DMS 273 (cell line): Measurements from ENCODE around the gene RAB34.
"Not testable (repeated sequence)": the region's sequence is repeated elsewhere in the genome, so short reads cannot be mapped to it uniquely, and the experiment has no call there.

Experiments used
- DNase-seq: peaks from one replicate; lab custom pipeline; 2025; ENCODE audit not compliant: unreplicated experiment; lab: John Stamatoyannopoulos, UW

RAB34 gene

DNA sequence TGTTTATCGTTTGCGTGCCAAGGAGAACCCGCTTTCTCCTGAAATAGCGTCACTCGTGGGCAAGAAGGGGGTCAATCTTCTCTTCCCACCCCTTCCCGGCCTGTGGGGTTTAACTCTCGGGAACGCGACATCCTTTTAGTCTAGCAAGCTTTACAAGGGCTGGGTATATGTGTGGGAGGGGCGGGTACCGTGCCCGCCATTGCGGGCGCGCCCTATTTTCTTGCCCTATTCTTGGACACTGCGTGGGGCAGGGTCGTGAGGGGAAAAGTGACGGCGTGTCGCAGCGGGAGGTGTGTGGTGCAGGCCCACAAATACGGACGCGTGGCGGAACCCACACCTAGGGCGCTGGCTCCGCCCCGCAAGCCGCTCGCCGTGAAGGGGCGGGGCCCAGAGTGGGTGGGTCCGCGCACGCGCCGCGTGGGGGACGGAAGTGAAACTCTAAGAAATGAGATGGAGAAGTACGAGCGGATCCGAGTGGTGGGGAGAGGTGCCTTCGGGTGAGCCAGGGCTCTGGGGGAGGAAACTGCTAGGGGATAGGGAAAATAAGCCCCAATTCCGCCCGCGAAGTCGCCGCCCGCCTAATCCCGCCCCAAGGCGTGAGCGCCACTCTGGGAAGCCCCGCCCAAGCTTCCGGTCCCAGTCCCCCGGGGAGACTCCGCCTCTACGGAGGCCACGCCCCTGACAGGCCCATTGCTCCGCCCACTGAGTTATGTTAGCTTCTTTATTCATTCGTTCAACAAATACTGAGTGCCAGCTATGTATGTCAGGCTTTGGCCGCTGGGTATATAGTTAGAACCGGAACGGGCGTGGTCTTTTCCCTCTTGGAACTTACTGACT lies 10.9 kb upstream of the RAB34 start, which contains the start of gene NEK8:
NEK8 (plus strand) TSS at position 425 of the 837 bp plus-strand sequence; CDS start at position 451, 26 bp downstream.
- DNase-seq = peak; percentile 98

GRCh38 chr17:28726627-28727491 lies 9.2 kb upstream of the RAB34 start:
- peak; percentile 99 for DNase-seq

- DNase-seq = peak; percentile 92
These were observed 8.6 kb upstream of the RAB34 start, which contains the start of gene TLCD1 for GRCh38 chr17:28726226-28726626. TLCD1 (minus strand) TSS chr17:28726233; CDS start chr17:28726097, 136 bp downstream.

GRCh38 chr17:28725660-28726225 lies 8.1 kb upstream of the RAB34 start:
- peak; percentile 97 for DNase-seq

DNA sequence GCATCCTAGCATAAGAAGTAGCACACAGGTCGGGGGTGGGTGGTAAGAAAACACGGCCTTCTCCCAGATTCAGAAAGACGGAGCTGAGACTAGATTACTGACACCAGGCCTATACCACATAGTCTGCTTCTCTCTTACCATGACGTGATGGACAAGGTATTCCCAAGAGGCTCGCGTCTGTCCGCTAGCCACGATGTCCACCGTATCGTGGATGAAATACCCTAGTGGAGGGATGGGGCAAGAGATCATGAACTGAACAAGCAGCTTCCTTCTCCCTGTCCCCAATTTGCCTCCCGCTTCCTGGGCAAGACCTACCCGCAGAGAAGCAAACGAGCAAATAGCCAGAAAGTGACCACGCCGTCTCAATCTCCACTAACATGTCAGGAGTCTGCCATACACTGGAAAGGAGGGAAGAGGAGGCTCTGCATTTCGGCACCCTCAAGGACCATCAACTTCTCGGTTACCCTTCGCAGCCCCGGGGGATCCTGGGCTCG lies 7.5 kb upstream of the RAB34 start:
- DNase-seq = peak; percentile 92

- DNase-seq = peak; percentile 84
These were observed 7.0 kb upstream of the RAB34 start for GRCh38 chr17:28724500-28725165.

- not testable (repeated sequence) for DNase-seq
These were observed 6.3 kb upstream of the RAB34 start for GRCh38 chr17:28723836-28724499.

GRCh38 chr17:28723159-28723835 lies 5.6 kb upstream of the RAB34 start:
- no peak for DNase-seq

DNA sequence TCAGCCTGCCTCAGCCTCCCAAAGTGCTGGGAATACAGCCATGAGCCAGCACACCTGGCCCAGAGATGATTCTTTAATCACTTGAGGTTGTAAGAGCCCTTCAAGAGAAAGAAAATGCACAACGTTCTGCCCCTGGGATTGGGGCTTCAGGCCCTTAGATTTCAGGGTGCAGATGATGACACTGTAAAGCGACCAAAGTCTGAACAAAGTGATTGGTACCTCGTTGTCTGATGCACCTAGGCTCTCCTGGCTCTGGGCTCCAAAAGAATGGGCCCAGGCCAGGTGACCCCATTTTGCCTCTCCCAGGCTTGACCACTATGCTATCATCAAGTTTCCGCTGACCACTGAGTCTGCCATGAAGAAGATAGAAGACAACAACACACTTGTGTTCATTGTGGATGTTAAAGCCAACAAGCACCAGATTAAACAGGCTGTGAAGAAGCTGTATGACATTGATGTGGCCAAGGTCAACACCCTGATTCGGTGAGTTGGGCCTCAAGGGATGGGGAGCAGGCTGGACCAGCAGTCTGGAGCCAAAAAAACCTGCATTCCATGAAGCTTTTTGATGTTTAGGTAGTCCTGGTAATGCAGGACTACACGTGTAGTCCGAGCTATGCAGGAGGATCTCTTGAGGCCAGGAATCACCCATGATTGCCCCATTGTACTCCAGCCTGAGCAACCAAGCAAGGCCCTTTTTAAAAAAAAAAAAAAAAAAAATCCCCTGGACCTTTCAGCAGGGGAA lies 4.9 kb upstream of the RAB34 start:
- no peak for DNase-seq

- not testable (repeated sequence) for DNase-seq
These were observed 3.3 kb upstream of the RAB34 start for GRCh38 chr17:28720997-28721329.

- peak; percentile 56 for DNase-seq
These were observed 2.8 kb upstream of the RAB34 start for GRCh38 chr17:28720247-28720996.

GRCh38 chr17:28719021-28719433 lies 1.4 kb upstream of the RAB34 start:
- no peak for DNase-seq

DNA sequence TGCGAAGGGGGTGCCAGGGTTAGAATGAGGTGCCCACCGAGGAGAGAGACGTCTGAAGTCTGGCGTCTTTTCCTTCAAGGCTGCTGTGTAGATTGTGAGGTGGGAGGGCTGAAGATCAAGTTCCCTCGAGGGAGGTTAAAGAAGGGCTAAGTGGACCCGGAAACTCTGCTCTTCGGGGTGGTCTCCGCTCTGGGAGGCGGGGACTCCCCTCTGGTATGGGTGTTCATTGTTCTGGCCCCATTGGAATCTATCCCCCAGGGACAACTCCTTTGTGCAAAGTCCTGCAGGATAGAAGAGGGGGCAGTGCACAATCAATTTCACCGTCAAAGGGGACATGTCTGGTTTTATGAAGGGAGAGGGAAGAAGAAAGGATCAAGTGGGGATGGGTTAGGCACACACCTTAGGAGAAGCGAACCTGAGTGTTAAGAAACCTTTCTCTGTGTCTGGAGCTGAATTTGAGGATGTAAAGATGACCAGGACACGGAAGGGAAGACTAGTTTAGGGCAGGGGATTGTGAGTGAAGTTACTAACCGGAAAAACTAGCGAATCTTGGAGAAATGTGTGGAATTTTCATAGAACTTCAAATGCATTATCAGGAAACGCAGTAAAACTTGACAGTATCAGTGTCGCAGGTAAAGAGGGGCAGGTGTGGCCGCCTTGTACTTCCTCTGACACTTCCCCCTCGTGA lies 809 bp upstream of the RAB34 start:
- no peak for DNase-seq

DNA sequence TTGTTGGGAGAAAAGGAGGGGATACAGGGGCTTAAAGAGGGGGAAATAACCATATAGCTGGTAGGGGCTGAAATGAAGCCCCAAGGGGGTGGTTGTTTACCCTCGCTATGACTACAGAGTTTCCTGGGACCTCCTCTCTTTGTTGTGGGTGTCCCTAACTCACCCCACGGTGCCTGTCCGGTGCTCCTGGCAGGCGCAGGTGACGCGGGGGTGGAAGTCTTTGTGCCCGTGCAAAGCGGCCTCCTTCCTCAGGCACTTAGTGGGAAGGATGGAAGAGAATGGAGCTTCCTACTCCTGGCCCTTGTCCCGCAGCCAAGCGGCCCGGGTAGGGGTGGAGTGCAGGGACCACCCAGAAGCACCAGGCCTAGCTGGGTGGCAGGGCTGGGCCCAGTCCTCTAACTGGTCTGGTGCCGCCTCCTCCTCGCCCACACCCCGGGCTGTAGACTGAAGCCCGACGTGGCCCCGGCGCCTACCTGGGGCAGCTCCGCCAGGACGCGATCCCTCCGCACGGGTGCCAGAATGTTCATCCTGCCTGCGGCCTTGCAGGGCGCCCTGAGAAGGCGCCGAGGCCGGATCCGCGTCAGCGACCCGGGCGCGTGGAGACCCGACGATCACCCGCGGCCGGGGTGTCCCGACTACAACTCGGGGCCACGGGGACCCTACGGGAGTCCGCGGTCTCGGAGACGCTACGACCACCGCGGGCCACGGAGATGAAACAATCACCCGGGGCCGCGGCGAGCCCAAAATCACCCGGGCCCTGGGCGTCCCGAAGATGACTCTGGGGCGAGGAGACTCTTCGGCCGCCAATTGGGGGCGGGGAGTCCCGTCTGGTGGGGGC lies 709 bp downstream of the RAB34 start:
- DNase-seq = no peak

GRCh38 chr17:28715217-28715616 lies 2.5 kb downstream of the RAB34 start:
- DNase-seq = no peak

DNA sequence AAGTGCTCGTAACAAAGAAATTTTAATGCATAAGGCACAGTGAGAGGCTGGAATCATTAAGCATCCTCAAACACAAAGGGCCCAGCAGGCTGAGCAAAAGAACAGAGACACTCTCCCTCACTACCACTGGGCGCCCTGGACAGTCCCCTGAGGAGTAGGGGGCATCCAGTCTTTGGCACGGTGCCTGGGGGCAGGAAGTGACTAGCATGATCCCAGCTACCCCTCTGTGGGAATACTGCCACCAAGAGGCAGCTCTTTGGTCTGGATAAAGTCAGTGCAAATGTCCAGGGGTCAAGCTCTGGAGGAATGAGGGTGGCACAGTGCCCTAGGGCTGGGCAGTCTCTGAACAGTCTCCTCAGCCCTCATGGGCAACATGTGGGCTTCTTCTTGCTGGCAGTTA lies 3.4 kb downstream of the RAB34 start:
- DNase-seq = no peak
